OCI-LY3 (cell line): ENCODE results near the gene ST6GAL1.

Experiments
- H2AFZ ChIP-seq: fragments of 200-600, 300-600 bp; shearing (Covaris generic); 2 replicates; pipeline ENCODE4 v1.6.0; 2014; ENCODE audit warnings: antibody characterized with exemption, low read depth, low read length
- H3K27ac ChIP-seq: fragments of 200-600, 300-600 bp; sonication (generic); 2 replicates; pipeline ENCODE4 v1.5.1; 2014; ENCODE audit warnings: mild to moderate bottlenecking, low read length, moderate library complexity, mixed read lengths
- H3K27me3 ChIP-seq: fragments of 200-600, 300-600 bp; sonication (generic); 2 replicates; pipeline ENCODE4 v1.6.1; 2014; ENCODE audit warnings: low read depth, low read length, mixed read lengths
- H3K36me3 ChIP-seq: fragments of 200-600, 300-600 bp; sonication (generic); replicated peaks from 2 replicates; pipeline ENCODE3; 2014; ENCODE audit warnings: low read depth, low read length, mixed read lengths
- H3K4me1 ChIP-seq: fragments of 300-600, 200-600 bp; sonication (generic); 2 replicates; pipeline ENCODE4 v1.6.1; 2014; ENCODE audit warnings: low read length, mixed read lengths
- H3K4me2 ChIP-seq: fragments of 200-600, 300-600 bp; sonication (generic); 2 replicates; pipeline ENCODE4 v1.6.1; 2014; ENCODE audit warnings: low read length, mixed read lengths
- H3K4me3 ChIP-seq: fragments of 300-600, 200-600 bp; sonication (generic); 2 replicates; pipeline ENCODE4 v1.5.1; 2014; ENCODE audit warnings: antibody characterized with exemption, mild to moderate bottlenecking, low read length, moderate library complexity
- H3K79me2 ChIP-seq: fragments of 300-600, 200-600 bp; shearing (Covaris generic); 2 replicates; pipeline ENCODE4 v1.6.1; 2014; ENCODE audit warnings: mild to moderate bottlenecking, low read length, mixed read lengths
- H3K9ac ChIP-seq: fragments of 300-600, 200-600 bp; shearing (Covaris generic); 2 replicates; pipeline ENCODE4 v1.6.0; 2014; ENCODE audit warnings: mild to moderate bottlenecking, low read length, moderate library complexity
- H3K9me3 ChIP-seq: fragments of 200-600, 300-600 bp; shearing (Covaris generic); 2 replicates; pipeline ENCODE4 v1.6.1; 2014; ENCODE audit warnings: low read length, mixed read lengths; ENCODE audit not compliant: insufficient read depth
- H4K20me1 ChIP-seq: fragments of 200-600, 300-600 bp; sonication (generic); 2 replicates; pipeline ENCODE4 v1.6.1; 2016; ENCODE audit warnings: low read length, mixed read lengths; ENCODE audit not compliant: insufficient read depth
- EZH2phosphoT487 ChIP-seq: fragments of 200-600 bp; shearing (Covaris generic); IDR thresholded peaks from 2 replicates; pipeline ENCODE4 v1.6.1; 2018; ENCODE audit warnings: antibody characterized with exemption, mixed run types, low read depth
- TF ChIP-seq, protein P1 (sequence below): fragments of 200-600, 300-600 bp; sonication (generic); IDR thresholded peaks from 2 replicates; pipeline ENCODE4 v1.5.1; 2014; ENCODE audit warnings: antibody characterized with exemption, low read length, low read depth

ST6GAL1 gene

DNA sequence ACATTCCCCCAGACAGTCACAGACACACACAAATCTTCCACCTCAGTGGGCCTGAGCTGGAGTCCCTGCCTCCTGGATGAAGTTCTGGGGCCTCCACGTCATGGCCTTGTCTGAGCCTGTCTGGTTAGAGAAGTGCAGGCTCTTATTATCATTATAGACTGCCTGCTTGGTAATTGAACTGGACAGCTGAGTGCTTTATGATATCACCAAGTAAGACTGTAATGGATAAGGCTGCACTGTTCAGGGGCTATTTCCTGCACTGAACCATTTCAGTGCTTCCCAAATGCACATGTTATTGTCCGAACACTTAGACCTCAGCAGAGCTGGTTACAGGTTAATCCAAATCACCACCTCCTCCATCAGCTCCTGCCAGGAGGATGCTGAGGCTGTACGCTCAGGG, 8.7 kb upstream of the ST6GAL1 start:
- no peaks in the 10 kb centered on the region for H3K36me3 ChIP-seq
- H3K79me2 ChIP-seq = no peaks in the 10 kb centered on the region
- H2AFZ ChIP-seq = no peak overlapping the region
- H3K4me2 ChIP-seq = no peak overlapping the region
- H3K9ac ChIP-seq = no peak overlapping the region
- TF ChIP-seq, protein P1, sequence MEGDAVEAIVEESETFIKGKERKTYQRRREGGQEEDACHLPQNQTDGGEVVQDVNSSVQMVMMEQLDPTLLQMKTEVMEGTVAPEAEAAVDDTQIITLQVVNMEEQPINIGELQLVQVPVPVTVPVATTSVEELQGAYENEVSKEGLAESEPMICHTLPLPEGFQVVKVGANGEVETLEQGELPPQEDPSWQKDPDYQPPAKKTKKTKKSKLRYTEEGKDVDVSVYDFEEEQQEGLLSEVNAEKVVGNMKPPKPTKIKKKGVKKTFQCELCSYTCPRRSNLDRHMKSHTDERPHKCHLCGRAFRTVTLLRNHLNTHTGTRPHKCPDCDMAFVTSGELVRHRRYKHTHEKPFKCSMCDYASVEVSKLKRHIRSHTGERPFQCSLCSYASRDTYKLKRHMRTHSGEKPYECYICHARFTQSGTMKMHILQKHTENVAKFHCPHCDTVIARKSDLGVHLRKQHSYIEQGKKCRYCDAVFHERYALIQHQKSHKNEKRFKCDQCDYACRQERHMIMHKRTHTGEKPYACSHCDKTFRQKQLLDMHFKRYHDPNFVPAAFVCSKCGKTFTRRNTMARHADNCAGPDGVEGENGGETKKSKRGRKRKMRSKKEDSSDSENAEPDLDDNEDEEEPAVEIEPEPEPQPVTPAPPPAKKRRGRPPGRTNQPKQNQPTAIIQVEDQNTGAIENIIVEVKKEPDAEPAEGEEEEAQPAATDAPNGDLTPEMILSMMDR = no peak
- TF ChIP-seq EZH2phosphoT487 = no peak
- no peaks in the 10 kb centered on the region for H4K20me1 ChIP-seq
- no peaks in the 10 kb centered on the region for H3K9me3 ChIP-seq
- H3K27me3 ChIP-seq = no peaks in the 10 kb centered on the region
- H3K4me3 ChIP-seq = no peak overlapping the region
- no peak overlapping the region for H3K27ac ChIP-seq
- H3K4me1 ChIP-seq = no peaks in the 10 kb centered on the region

DNA sequence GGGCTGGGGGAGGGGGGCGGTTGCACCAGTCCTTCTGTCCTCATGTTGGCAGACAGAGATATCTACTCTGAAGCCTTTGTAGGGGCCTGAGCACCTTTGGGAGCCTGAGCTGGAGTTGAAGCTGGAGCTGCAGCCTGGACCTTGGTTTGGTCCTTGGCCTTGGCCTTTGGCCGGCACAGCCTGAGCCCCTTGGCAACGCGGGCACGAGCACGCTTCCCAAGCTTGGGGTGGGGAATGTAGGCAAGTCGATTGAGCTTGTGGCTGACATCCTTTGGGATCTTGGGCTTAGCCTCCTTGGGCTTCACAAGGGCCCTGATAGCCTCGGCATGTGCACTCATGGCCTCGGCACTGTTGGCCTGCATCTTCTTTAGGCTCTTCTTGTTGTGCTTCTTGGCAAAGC, 8.1 kb upstream of the ST6GAL1 start:
- Histone ChIP-seq H3K27me3 (no peaks in the 10 kb centered on the region), H3K4me3 (no peak overlapping the region), H3K9me3 (no peaks in the 10 kb centered on the region), H3K36me3 (no peaks in the 10 kb centered on the region), H3K9ac (no peak overlapping the region), H2AFZ (no peak overlapping the region), H3K4me2 (no peak overlapping the region), H4K20me1 (no peaks in the 10 kb centered on the region), H3K79me2 (no peaks in the 10 kb centered on the region), H3K27ac (no peak overlapping the region), H3K4me1 (no peaks in the 10 kb centered on the region)
- TF ChIP-seq, protein P1 = no peak
- no peak for TF ChIP-seq EZH2phosphoT487

DNA sequence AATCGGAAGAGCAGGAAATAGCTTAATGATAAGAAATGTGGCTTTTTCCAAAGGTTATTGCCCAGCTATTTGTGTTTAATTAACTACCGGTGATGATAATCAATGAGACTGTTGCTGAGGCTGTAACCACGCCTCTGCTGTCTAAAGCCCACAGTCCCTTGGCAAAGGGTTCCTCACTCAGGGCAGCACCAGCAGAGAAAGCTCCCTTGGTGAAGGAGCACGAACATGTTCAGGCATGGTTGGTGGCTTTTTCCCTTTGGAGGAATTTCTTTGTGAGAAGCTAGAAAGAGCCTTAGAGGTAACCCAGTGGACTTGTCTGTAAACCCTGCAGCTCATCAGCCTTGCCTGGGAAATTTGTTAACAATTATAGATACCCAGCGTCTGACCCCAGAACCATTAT, 7.5 kb upstream of the ST6GAL1 start:
- Histone ChIP-seq H3K27me3 (no peaks in the 10 kb centered on the region), H2AFZ (no peak overlapping the region), H3K79me2 (no peaks in the 10 kb centered on the region), H4K20me1 (no peaks in the 10 kb centered on the region), H3K4me3 (no peak overlapping the region), H3K4me1 (no peaks in the 10 kb centered on the region), H3K9me3 (no peaks in the 10 kb centered on the region), H3K9ac (no peak overlapping the region), H3K36me3 (no peaks in the 10 kb centered on the region), H3K27ac (no peak overlapping the region), H3K4me2 (no peak overlapping the region)
- no peak for TF ChIP-seq EZH2phosphoT487
- TF ChIP-seq, protein P1 = no peak

DNA sequence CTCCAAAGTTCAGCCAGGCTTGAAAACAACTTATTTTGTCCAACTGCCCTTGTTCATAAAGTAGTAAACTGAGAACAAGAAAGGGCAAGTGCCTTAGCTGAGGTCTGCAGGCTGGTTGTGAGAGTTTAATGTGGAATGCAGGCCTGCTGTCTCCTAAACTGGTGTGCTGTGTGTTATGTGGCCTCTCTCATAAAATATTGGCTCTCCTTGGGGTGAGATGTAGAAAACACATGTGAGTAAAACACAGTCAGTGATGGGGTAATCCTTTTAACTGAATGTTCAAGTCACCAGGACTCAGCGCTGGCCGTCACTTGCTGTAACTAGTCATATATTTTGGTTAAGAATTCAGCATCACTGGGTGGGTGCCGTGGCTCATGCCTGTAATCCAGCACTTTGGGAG, 7.1 kb upstream of the ST6GAL1 start:
- H3K9me3 ChIP-seq = no peaks in the 10 kb centered on the region
- H3K9ac ChIP-seq = no peak overlapping the region
- no peak overlapping the region for H2AFZ ChIP-seq
- no peak overlapping the region for H3K27ac ChIP-seq
- TF ChIP-seq, protein P1 = no peak
- no peak for TF ChIP-seq EZH2phosphoT487
- H4K20me1 ChIP-seq = no peaks in the 10 kb centered on the region
- no peaks in the 10 kb centered on the region for H3K27me3 ChIP-seq
- no peak overlapping the region for H3K4me2 ChIP-seq
- no peaks in the 10 kb centered on the region for H3K36me3 ChIP-seq
- no peaks in the 10 kb centered on the region for H3K4me1 ChIP-seq
- no peaks in the 10 kb centered on the region for H3K79me2 ChIP-seq
- no peak overlapping the region for H3K4me3 ChIP-seq
